Measurements from ENCODE around the gene SPATS1. TPM values are rescaled to one million over a fixed set of nuclear protein-coding genes. Genes with fewer than 3 reads are reported as not detected.
A peak's percentile ranks its signal among the peaks of the same experiment; 100 is the strongest.

Gene SPATS1
- polyA plus RNA-seq, 1 donor (not counting 4 experiments of a cell fraction or from before 2014, with no cell fraction given), result not detected

- Histone ChIP-seq H3K9ac (ENCODE audit: control insufficient read depth, extremely low read depth, insufficient read depth, low read length) (no peak overlapping the region), H3K36me3 (ENCODE audit: control insufficient read depth in 2 of 2, extremely low read depth in 1 of 2, insufficient read depth in 2 of 2, low read length in 2 of 2) (peaks cover 7 to 9% of the 10 kb centered on the region in 2 experiments), H3K4me2 (ENCODE audit: control insufficient read depth, extremely low read depth, insufficient read depth, low read depth, low read length) (peak overlapping the region; percentile 99), H3K9me3 (ENCODE audit: control insufficient read depth, low read depth, low read length) (no peaks in the 10 kb centered on the region), H4K20me1 (ENCODE audit: control insufficient read depth, extremely low read depth, insufficient read depth, low read length) (peaks cover 2% of the 10 kb centered on the region), H3K9me1 (ENCODE audit: control insufficient read depth, extremely low read depth, insufficient read depth, low read length) (no peaks in the 10 kb centered on the region), H3K4me3 (ENCODE audit: control insufficient read depth in 2 of 3, extremely low read depth in 1 of 3, insufficient read depth in 2 of 3, low read depth in 1 of 3, low read length in 3 of 3) (peak overlapping the region in 2 of 3 experiments; percentile 92 to 95), H3K4me1 (ENCODE audit: control insufficient read depth, extremely low read depth, insufficient read depth, low read length) (peaks cover 15% of the 10 kb centered on the region), H3K27me3 (ENCODE audit: control insufficient read depth, extremely low read depth, insufficient read depth, low read length) (no peaks in the 10 kb centered on the region), H2AFZ (ENCODE audit: control insufficient read depth, low read length) (no peak overlapping the region), H3K79me2 (ENCODE audit: control insufficient read depth, insufficient read depth, low read length) (peaks cover 35% of the 10 kb centered on the region), H3K27ac (ENCODE audit: control insufficient read depth, insufficient read depth, low read length) (no peak overlapping the region)
- DNase-seq (ENCODE audit: low read depth, low spot score) (no peak), FAIRE-seq (no peak)
- no peak for TF ChIP-seq EZH2 (IDR thresholded peaks at IDR 0.05; ENCODE audit: low read length)
- TF ChIP-seq CTCF (optimal IDR thresholded peaks at IDR 0.05 in 1 of 3, IDR thresholded peaks at IDR 0.05 in 1 of 3, conservative IDR thresholded peaks at IDR 0.05 in 1 of 3; ENCODE audit: extremely low read depth in 1 of 3, insufficient read depth in 2 of 3, low read length in 3 of 3), result no peak
- dilution Hi-C loops (cut with MboI; ENCODE audit: extremely low pct_ligation_motif_present, low sequenced_read_pairs), result no loop called here
Observed at GRCh38 chr6:44388887-44389286, 46.4 kb downstream of the SPATS1 start.

- H3K9ac ChIP-seq (ENCODE audit: control insufficient read depth, extremely low read depth, insufficient read depth, low read length), result no peak overlapping the region
- no peaks in the 10 kb centered on the region for H3K9me1 ChIP-seq (ENCODE audit: control insufficient read depth, extremely low read depth, insufficient read depth, low read length)
- no peak overlapping the region for H3K27ac ChIP-seq (ENCODE audit: control insufficient read depth, insufficient read depth, low read length)
- peaks cover 35% of the 10 kb centered on the region for H3K79me2 ChIP-seq (ENCODE audit: control insufficient read depth, insufficient read depth, low read length)
- no peaks in the 10 kb centered on the region for H3K27me3 ChIP-seq (ENCODE audit: control insufficient read depth, extremely low read depth, insufficient read depth, low read length)
- H3K4me1 ChIP-seq (ENCODE audit: control insufficient read depth, extremely low read depth, insufficient read depth, low read length), result peaks cover 15% of the 10 kb centered on the region
- no peak for TF ChIP-seq EZH2 (IDR thresholded peaks at IDR 0.05; ENCODE audit: low read length)
- TF ChIP-seq CTCF (optimal IDR thresholded peaks at IDR 0.05 in 1 of 3, IDR thresholded peaks at IDR 0.05 in 1 of 3, conservative IDR thresholded peaks at IDR 0.05 in 1 of 3; ENCODE audit: extremely low read depth in 1 of 3, insufficient read depth in 2 of 3, low read length in 3 of 3), result no peak
- no peak for FAIRE-seq
- no peak overlapping the region for H3K4me3 ChIP-seq (ENCODE audit: control insufficient read depth in 2 of 3, extremely low read depth in 1 of 3, insufficient read depth in 2 of 3, low read depth in 1 of 3, low read length in 3 of 3)
- H2AFZ ChIP-seq (ENCODE audit: control insufficient read depth, low read length), result no peak overlapping the region
- no peak overlapping the region for H3K4me2 ChIP-seq (ENCODE audit: control insufficient read depth, extremely low read depth, insufficient read depth, low read depth, low read length)
- DNase-seq (ENCODE audit: low read depth, low spot score), result no peak
- dilution Hi-C loops (cut with MboI; ENCODE audit: extremely low pct_ligation_motif_present, low sequenced_read_pairs), result no loop called here
- no peaks in the 10 kb centered on the region for H3K9me3 ChIP-seq (ENCODE audit: control insufficient read depth, low read depth, low read length)
- H4K20me1 ChIP-seq (ENCODE audit: control insufficient read depth, extremely low read depth, insufficient read depth, low read length), result peaks cover 2% of the 10 kb centered on the region
- peaks cover 7 to 11% of the 10 kb centered on the region in 2 experiments for H3K36me3 ChIP-seq (ENCODE audit: control insufficient read depth in 2 of 2, extremely low read depth in 1 of 2, insufficient read depth in 2 of 2, low read length in 2 of 2)
Observed at GRCh38 chr6:44390158-44390683, 47.8 kb downstream of the SPATS1 start.

Other genes with a start within 250 kb of the SPATS1 start
- 103 to 136 TPM (median 133 TPM) in 3 replicates for gene MRPL14, start 215.2 kb upstream of the SPATS1 start, polyA plus RNA-seq
- 64.8 to 110 TPM (median 80.8 TPM) in 3 replicates for gene TMEM63B, start 215.1 kb upstream of the SPATS1 start, polyA plus RNA-seq
- gene CAPN11, start 183.8 kb upstream of the SPATS1 start, polyA plus RNA-seq, result 0.04 TPM in 1 of 3 replicates, not detected in the others
- 0.09 TPM in 1 of 3 replicates, not detected in the others for gene MYMX, start 125.7 kb upstream of the SPATS1 start, polyA plus RNA-seq
- 51.0 to 69.8 TPM (median 55.3 TPM) in 3 replicates for gene SLC29A1, start 119.1 kb upstream of the SPATS1 start, polyA plus RNA-seq
- 653 to 1,215 TPM (median 1,089 TPM) in 3 replicates for gene HSP90AB1, start 95.5 kb upstream of the SPATS1 start, polyA plus RNA-seq
- gene SLC35B2, start 85.1 kb upstream of the SPATS1 start, polyA plus RNA-seq, result 69.9 to 118 TPM (median 103 TPM) in 3 replicates
- 5.7 to 7.3 TPM (median 6.5 TPM) in 3 replicates for gene NFKBIE, start 77.1 kb upstream of the SPATS1 start, polyA plus RNA-seq
- not detected in 3 replicates for gene TMEM151B, start 72.2 kb upstream of the SPATS1 start, polyA plus RNA-seq
- gene AARS2, start 29.3 kb upstream of the SPATS1 start, polyA plus RNA-seq, result 5.8 to 8.5 TPM (median 5.9 TPM) in 3 replicates
- gene CDC5L, start 45.1 kb downstream of the SPATS1 start, polyA plus RNA-seq, result 10.8 to 16.6 TPM (median 12.6 TPM) in 3 replicates